GM19455 (cell line): ENCODE measurements around the gene NXPH1.
"Not testable (repeated sequence)": the region's sequence is repeated elsewhere in the genome, so short reads cannot be mapped to it uniquely, and the experiment has no call there.

Source experiments
- ATAC-seq: cut with Tn5 transposase; IDR thresholded peaks from one replicate; pipeline ENCODE4 v1.9.1; 2021; ENCODE audit not compliant: unreplicated experiment

NXPH1 gene

GRCh38 chr7:8669501-8669851 lies 236.1 kb downstream of the NXPH1 start:
- ATAC-seq: no peak

- no peak for ATAC-seq
These were observed 251.0 kb downstream of the NXPH1 start for GRCh38 chr7:8684426-8684825.

DNA sequence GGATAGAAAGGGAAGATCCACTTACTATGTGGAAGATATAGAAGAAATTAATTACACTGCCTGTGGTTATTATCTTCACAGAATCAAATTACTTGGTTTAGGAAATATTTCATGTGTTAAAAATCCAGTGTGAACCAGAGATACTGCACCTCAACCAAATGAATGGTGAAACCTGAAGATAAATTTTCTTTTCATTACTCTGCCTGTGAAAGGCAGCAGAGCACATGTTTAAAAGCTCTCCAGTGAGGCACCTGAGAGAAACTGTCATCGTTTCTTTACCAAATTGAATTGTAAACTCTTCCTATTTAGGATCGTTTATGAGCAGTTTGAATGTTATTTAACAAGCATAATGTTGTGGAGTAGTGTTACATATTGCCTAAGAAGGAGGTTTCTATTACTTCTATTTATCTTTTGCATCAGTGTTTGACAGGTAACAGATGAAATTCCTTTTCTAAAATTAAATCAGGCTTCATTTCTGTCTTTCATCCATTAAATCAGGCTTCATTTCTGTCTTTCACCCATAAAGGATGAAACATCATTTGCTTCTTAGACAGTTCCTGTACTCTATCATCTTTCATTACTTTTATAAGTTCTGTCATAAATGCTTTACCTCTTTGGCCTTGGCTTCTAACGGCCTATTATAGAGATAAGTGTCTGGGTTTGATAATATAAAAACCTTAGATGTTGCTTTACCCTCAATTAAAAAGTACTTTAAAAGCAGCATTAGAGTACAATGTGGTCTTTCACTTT lies 266.6 kb downstream of the NXPH1 start:
- no peak for ATAC-seq

DNA sequence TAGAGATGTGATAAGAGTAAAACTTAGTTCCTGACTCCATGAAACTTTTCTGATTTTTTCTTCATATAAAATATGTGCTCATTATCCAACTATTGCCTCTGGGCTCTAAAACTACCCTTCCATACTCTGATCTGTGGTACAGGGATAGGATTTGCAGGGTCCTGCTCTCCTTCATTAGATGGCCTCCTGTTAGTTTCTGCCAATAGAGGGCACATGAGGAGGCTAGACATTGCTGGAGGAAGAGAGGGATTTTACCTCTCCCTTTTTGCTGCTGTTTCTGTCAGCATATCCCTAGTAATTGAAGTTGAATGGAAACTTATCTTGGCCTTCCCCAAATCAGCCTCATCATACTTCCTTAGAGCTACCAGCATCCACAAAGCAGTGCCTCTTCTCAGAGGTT lies 269.4 kb downstream of the NXPH1 start:
- no peak for ATAC-seq

DNA sequence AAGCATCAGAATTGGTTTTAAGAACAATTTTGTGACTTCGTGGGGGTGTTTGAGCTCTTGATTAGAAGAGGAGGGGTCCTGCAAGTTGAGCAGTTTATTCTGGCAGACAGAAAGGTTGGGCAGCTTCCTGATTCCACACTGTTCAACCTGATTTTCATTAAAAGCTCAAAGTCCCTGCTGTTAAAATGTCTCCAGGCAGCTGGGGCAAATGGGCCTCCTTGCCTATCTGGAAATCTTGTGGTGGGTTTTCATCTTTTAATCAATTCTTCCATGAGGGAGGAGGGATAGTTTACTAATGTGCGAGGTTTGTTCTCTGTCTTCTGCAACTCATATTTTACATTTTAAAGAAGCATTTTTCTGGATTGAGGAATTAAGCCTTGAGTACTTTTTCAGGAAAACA lies 276.7 kb downstream of the NXPH1 start:
- no peak for ATAC-seq

DNA sequence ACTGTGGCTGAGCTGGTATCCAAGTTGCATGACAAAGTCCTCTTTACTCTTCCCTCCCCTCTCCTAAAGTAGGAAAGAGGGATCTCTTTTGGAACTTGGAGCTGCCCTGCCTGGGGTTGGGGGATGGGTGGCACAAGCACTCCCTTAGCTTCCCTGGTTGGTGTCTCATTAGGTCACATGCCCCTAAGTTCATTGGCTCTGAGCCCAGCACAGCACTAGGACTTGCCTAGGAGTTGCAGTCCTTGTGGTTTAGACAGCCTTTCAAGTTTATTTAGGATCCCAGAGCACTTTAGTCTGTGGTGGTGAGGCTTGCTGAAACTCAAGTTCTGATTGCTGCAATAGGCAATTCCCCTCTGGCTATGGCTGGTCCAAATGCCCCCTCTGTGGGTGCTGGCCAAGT lies 281.4 kb downstream of the NXPH1 start:
- no peak for ATAC-seq

DNA sequence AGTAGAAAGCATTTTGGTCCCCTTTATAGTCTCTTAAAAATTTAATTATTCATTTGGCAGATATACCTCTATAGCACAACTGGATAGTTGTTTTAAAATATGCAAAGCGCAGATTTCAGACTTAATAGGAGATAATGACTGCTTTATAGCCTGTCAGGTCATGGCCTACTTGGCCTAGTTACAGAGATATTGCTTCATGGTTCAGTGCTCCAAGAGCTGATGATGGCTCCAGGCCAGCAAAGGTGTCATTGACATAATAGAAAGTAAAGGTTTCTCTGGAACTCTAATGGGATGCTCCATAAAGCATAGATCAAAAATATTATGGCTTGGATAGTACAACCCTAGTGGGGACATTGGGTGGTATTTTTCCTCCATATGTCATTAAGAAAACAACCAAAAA lies 285.7 kb downstream of the NXPH1 start:
- no peak for ATAC-seq

DNA sequence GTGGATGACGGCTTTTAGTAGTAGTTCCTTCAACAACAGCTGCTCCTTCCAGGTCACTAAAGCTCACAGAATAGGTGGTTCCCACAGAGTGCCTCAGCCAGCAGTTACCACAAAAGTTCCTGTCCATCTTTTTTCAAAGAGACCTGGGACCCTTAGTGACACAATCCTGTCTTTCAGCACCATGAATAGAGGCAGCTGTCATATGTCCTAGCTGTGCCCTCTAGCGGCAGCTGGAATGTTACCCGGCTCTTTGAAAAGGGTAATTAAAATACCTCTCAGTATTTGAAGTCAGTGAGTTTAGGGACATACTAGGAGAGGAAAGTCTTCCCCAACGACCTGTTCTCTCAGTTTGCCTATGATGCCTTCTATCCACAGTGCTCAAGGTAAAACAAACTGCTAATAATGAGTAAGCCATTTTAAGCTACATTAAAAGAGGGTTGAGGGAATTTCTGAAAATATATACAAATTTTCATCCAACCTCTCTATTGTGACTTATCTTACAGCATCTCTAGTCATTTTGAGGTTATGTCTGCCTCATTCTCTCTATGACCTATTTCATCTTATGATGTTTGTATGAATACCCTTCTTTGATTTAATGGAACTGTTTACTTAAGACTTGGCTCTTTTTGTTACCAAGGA lies 290.8 kb downstream of the NXPH1 start:
- ATAC-seq: peak; percentile 80

GRCh38 chr7:8731756-8732155 lies 298.3 kb downstream of the NXPH1 start:
- not testable (repeated sequence) for ATAC-seq

- ATAC-seq: no peak
These were observed 306.4 kb downstream of the NXPH1 start for GRCh38 chr7:8739837-8740236.

- no peak for ATAC-seq
These were observed 309.4 kb downstream of the NXPH1 start for GRCh38 chr7:8742837-8743236.

- no peak for ATAC-seq
These were observed 313.9 kb downstream of the NXPH1 start for GRCh38 chr7:8747338-8747737.

- ATAC-seq: no peak
These were observed 318.3 kb downstream of the NXPH1 start for GRCh38 chr7:8751557-8752231.

DNA sequence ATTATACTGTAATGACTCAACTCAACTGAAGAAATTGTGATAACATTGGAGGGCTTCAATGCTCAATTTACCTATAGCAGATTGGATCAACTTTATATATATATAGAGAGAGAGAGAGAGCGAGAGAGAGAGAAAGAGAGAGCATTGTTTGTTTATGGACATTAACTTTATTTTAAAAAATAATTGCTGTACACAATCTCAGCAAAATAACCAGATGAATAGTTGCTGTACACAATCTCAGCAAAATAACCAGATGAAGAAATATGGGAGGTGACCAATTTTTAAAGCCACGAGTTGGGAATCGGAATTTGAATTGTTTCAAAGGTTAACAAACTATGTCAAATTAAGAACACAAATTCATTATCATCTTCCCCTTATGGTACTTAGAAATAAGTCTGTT lies 319.9 kb downstream of the NXPH1 start:
- no peak for ATAC-seq

DNA sequence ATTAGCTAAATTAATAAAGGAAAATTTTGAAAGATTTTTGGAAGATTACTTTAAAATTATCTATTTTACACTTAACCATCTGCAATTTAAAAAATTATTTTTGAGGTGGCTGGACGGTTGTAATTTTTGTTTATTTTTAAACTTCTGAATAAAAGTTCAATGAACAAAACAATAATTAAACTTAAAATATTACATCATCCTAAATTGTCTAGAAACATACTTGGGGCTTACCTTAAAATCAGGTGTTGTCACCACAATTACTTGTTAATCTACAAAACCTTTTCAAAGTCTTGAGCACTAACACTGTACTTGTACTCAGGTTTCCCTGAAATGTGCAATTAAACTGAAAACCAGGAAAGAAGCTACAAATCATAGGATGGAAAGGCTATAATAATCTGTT lies 328.3 kb downstream of the NXPH1 start:
- ATAC-seq: no peak

DNA sequence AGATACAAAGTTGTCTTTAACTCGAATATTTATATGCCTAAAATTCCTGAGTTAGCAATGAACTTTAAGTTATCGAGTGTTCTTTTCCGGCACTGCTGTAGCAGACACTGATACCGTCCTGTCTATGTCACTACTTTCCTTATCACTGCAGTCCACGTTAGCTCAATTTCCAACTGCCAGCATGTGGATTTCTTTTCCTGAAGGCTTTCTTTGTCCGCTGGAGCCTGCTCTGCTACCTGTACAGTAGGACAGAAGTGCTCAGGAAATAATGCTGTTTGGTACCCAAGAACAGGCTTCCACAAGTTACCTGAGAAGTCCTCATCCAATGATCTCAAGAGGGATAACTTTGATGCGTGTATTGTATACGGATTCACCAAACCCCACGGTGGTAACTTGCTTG lies 329.4 kb downstream of the NXPH1 start:
- ATAC-seq: no peak

- no peak for ATAC-seq
These were observed 332.0 kb downstream of the NXPH1 start for GRCh38 chr7:8765374-8765773.

DNA sequence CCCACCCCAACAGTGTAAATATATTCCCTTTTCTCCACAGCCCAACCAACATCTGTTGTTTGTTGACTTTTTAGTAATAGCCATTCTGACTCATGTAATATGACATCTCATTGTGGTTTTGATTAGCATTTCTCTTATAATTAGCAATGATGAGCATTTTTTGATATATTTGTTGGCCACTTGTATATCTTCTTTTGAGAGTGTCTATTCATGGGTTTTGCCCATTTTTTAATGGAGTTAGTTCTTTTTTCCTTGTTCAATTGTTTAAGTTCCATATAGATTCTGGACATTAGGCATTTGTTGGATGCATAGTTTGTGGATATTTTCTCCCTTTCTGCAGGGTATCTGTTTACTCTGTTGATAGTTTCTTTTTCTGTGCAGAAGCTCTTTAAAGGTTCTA lies 340.1 kb downstream of the NXPH1 start:
- ATAC-seq: no peak

DNA sequence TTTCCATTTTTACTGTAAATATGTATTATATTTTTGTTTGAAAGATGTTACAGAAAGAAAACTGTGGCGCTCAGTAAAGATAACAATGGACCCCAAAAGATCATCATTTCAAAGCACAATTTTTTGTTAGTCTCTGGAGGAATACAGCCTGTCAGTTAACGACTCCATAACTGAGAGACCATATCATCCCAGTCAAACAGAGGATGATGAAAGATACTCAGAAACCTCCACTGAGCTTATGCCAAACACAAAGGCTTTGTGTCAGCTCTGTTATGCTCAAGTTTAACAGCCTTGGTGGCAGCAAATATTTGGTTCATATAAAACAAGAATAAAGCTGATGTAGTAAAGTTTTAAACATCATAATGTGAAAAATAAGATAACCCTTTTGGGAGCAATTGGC lies 345.1 kb downstream of the NXPH1 start:
- no peak for ATAC-seq

DNA sequence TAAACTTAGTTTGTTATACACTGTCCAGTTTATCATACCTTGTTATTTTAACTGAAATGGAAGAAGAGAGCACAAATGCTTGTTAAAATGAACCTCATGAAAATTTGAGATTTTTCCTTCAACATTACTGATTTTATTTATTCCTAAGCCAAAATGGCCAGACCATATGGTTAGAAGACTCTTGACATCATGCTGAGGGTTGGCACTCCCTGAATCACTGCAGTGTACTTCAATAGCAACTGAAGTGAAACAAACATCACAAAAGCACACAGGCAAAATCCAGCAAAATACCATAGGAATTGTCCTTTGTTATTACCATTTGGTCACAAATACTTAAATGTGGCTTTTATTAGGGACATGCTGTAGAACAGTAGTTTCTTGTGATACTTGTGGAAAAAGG lies 347.8 kb downstream of the NXPH1 start:
- ATAC-seq: no peak

DNA sequence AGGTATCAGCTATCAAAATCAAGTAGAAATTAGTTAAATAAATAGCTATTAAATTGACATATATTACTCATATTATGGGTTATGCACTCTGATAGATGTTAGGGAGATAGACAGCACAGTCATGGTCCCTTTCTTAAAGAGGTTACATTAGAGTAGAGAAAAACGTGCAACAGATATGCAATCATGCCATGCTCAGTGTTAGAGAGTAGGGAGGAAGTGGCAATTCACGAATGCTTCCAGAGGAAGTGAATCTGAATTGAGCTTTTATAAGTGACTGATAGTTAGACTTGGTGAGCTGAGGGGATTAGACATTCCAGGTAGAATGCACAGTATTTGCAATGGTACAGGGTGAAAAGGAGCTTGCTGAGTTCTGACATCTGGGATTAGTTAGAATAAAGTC lies 349.8 kb downstream of the NXPH1 start:
- no peak for ATAC-seq

DNA sequence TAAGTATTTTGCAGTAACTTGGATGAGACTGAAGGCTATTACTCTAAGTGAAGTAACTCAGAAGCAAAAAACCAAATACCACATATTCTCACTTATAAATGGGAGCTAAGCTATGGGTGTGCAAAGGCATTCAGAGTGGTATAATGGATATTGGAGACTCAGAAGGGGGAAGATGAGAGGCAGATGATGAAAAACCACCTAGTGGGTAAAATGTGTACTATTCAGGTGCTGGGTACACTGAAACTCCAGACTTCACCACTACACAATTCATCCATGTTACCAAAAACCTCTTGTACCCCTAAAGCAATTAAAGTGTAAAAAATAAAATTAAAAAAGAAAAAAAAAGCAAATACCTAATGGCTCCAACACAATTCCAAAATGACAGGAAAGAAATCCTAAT lies 351.7 kb downstream of the NXPH1 start:
- ATAC-seq: no peak
